Smooth muscle cell (in vitro differentiated cells): Measurements from ENCODE around the gene HMOX1. TPM values are rescaled to one million over a fixed set of nuclear protein-coding genes. Genes with fewer than 3 reads are reported as not detected.

Experiments used
- DNase-seq: peaks from one replicate; lab custom pipeline; 2025; ENCODE audit not compliant: unreplicated experiment; lab: John Stamatoyannopoulos, UW
- H2AFZ ChIP-seq: fragments of 200-600 bp; sonication (generic); 2 replicates; pipeline ENCODE4 v1.6.0; 2016; ENCODE audit warnings: antibody characterized with exemption, low read depth, mild to moderate bottlenecking
- H3F3A ChIP-seq: fragments of 200-600 bp; sonication (generic); 2 replicates; pipeline ENCODE4 v1.6.0; 2017; ENCODE audit warnings: antibody characterized with exemption, low read depth
- H3K27ac ChIP-seq: fragments of 200-600 bp; sonication (generic); 2 replicates; pipeline ENCODE4 v1.5.1; 2016; ENCODE audit warnings: low read depth, mild to moderate bottlenecking
- H3K27me3 ChIP-seq: fragments of 200-600 bp; sonication (generic); 2 replicates; pipeline ENCODE4 v1.6.1; 2016; ENCODE audit warnings: low read depth, mild to moderate bottlenecking
- H3K36me3 ChIP-seq: fragments of 200-600 bp; sonication (generic); 2 replicates; pipeline ENCODE4 v1.5.1; 2016; ENCODE audit warnings: low read depth
- H3K4me1 ChIP-seq: fragments of 200-600 bp; sonication (generic); 2 replicates; pipeline ENCODE4 v1.5.1; 2016; ENCODE audit warnings: low read depth
- H3K4me2 ChIP-seq: fragments of 200-600 bp; sonication (generic); 2 replicates; pipeline ENCODE4 v1.6.0; 2016; ENCODE audit warnings: mild to moderate bottlenecking
- H3K4me3 ChIP-seq: fragments of 200-600 bp; sonication (generic); 2 replicates; pipeline ENCODE4 v1.5.1; 2016; ENCODE audit warnings: mild to moderate bottlenecking
- H3K79me2 ChIP-seq: fragments of 200-600 bp; sonication (generic); 2 replicates; pipeline ENCODE4 v1.6.0; 2016; ENCODE audit warnings: low read depth, mild to moderate bottlenecking
- H3K9ac ChIP-seq: fragments of 200-600 bp; sonication (generic); 2 replicates; pipeline ENCODE4 v1.6.0; 2016; ENCODE audit warnings: low read depth
- H3K9me3 ChIP-seq: fragments of 200-600 bp; sonication (generic); replicated peaks from 2 replicates; pipeline ENCODE4 v1.5.1; 2016; ENCODE audit warnings: low read depth
- H4K20me1 ChIP-seq: fragments of 200-600 bp; sonication (generic); 2 replicates; pipeline ENCODE4 v1.6.0; 2016; ENCODE audit warnings: low read depth
- CTCF ChIP-seq: fragments of 200-600 bp; sonication (generic); IDR thresholded peaks from 2 replicates; pipeline ENCODE4 v1.5.1; 2017; ENCODE audit warnings: borderline replicate concordance, mild to moderate bottlenecking, antibody characterized with exemption; ENCODE audit not compliant: insufficient read depth, poor library complexity, severe bottlenecking
- WGBS: methylation state at CpG from one replicate; pipeline ENCODE4 v1.1.7; 2016; ENCODE audit warnings: low lambda C conversion rate; 5-methylcytosine and 5-hydroxymethylcytosine counted together
- polyA plus RNA-seq: library from polyadenylated mRNA; unstranded; fragments of >200 nt; fragmentation: Nextera tagmentation; extraction: Ambion mirVana; gene quantifications from 2 replicates; pipeline ENCODE4 v1.2.1, GENCODE V29; 2016
- total RNA-seq: library from RNA; depleted of rRNA; stranded (reverse); fragments of >200 nt; gene quantifications from 2 replicates; pipeline ENCODE4 v1.2.3, GENCODE V29; 2014

HMOX1 gene
- total and polyA plus RNA-seq, 2 experiments from 2014 or later = 7.7 to 13.7 TPM

- Histone ChIP-seq H3F3A (no peaks in the 10 kb centered on the region), H3K4me1 (peaks cover 6% of the 10 kb centered on the region), H3K27ac (no peak overlapping the region), H3K9me3 (no peaks in the 10 kb centered on the region), H3K4me3 (no peak overlapping the region), H2AFZ (no peak overlapping the region), H3K79me2 (peaks cover 11% of the 10 kb centered on the region), H3K27me3 (no peaks in the 10 kb centered on the region), H4K20me1 (no peaks in the 10 kb centered on the region), H3K9ac (no peak overlapping the region), H3K4me2 (no peak overlapping the region), H3K36me3 (no peaks in the 10 kb centered on the region)
- DNase-seq = no peak
- TF ChIP-seq CTCF = no peak
- 89% methylated on average over 13 of the region's 13 CpGs for WGBS
Observed at GRCh38 chr22:35397095-35397904, 16.4 kb downstream of the HMOX1 start.

GRCh38 chr22:35398591-35398973, 17.7 kb downstream of the HMOX1 start:
- TF ChIP-seq CTCF = no peak
- H3K9ac ChIP-seq = no peak overlapping the region
- H3K4me1 ChIP-seq = peaks cover 6% of the 10 kb centered on the region
- H3K27me3 ChIP-seq = no peaks in the 10 kb centered on the region
- 98% methylated on average over 4 of the region's 4 CpGs for WGBS
- H4K20me1 ChIP-seq = no peaks in the 10 kb centered on the region
- no peak overlapping the region for H2AFZ ChIP-seq
- DNase-seq = no peak
- no peaks in the 10 kb centered on the region for H3K9me3 ChIP-seq
- no peak overlapping the region for H3K27ac ChIP-seq
- H3K36me3 ChIP-seq = no peaks in the 10 kb centered on the region
- H3K4me3 ChIP-seq = no peak overlapping the region
- H3K79me2 ChIP-seq = peaks cover 11% of the 10 kb centered on the region
- H3K4me2 ChIP-seq = no peak overlapping the region
- H3F3A ChIP-seq = no peaks in the 10 kb centered on the region

GRCh38 chr22:35399114-35399677, 18.3 kb downstream of the HMOX1 start:
- Histone ChIP-seq H3K4me3 (peak overlapping the region; percentile 95), H3K9me3 (no peaks in the 10 kb centered on the region), H3K27ac (no peak overlapping the region), H3K27me3 (no peaks in the 10 kb centered on the region), H4K20me1 (no peaks in the 10 kb centered on the region), H3K4me1 (peaks cover 6% of the 10 kb centered on the region), H3K36me3 (no peaks in the 10 kb centered on the region), H2AFZ (peak overlapping the region; percentile 99), H3F3A (no peaks in the 10 kb centered on the region), H3K79me2 (peaks cover 11% of the 10 kb centered on the region), H3K4me2 (peak overlapping the region; percentile 100), H3K9ac (no peak overlapping the region)
- TF ChIP-seq CTCF = no peak
- no peak for DNase-seq
- WGBS = 86% methylated on average over 24 of the region's 24 CpGs
